Suprapubic skin (tissue), 4 donors: ENCODE data around the gene SRPX. TPM values are rescaled to one million over a fixed set of nuclear protein-coding genes. Genes with fewer than 3 reads are reported as not detected.

ENCODE experiments used
- DNase-seq, 2 donors: peaks; one replicate each; pipeline ENCODE4 v3.0.0-alpha.2; 2019; ENCODE audit warnings: low spot score in 2 of 2
- H3K27ac ChIP-seq: fragments of 200-600 bp; sonication (generic); one replicate; pipeline ENCODE4 v1.5.1; 2019
- H3K27me3 ChIP-seq: fragments of 200-600 bp; sonication (generic); one replicate; pipeline ENCODE4 v1.5.1; 2019
- H3K36me3 ChIP-seq: fragments of 200-600 bp; sonication (generic); one replicate; pipeline ENCODE4 v1.5.1; 2019
- H3K4me1 ChIP-seq: fragments of 200-600 bp; sonication (generic); one replicate; pipeline ENCODE4 v1.5.1; 2019
- H3K4me3 ChIP-seq: fragments of 200-600 bp; sonication (generic); one replicate; pipeline ENCODE4 v1.5.1; 2019; ENCODE audit warnings: mild to moderate bottlenecking
- H3K9me3 ChIP-seq: fragments of 200-600 bp; sonication (generic); one replicate; pipeline ENCODE4 v1.5.1; 2019
- CTCF ChIP-seq, 2 donors: fragments of 200-600 bp in 1 of 2; fragments of 450-650 bp in 1 of 2; sonication (generic) in 1 of 2; IDR thresholded peaks; one replicate each; pipeline ENCODE4 v1.5.1; 2016 to 2019; ENCODE audit warnings: antibody characterized with exemption in 2 of 2, mild to moderate bottlenecking in 1 of 2, moderate library complexity in 1 of 2
- EP300 ChIP-seq: sonication (generic); formaldehyde crosslinking; IDR thresholded peaks from one replicate; pipeline ENCODE4 v1.6.1; 2017; ENCODE audit warnings: antibody characterized with exemption
- POLR2A ChIP-seq, 2 donors: fragments of 450-650 bp; IDR thresholded peaks; one replicate each; pipeline ENCODE4 v1.6.1; 2017; ENCODE audit warnings: antibody characterized with exemption in 2 of 2, mild to moderate bottlenecking in 2 of 2, moderate library complexity in 2 of 2
- POLR2AphosphoS5 ChIP-seq, 3 donors: sonication (generic); formaldehyde crosslinking; IDR thresholded peaks; one replicate each; pipeline ENCODE4 v1.6.1; 2017; ENCODE audit warnings: antibody characterized with exemption in 3 of 3
- WGBS: methylation state at CpG from one replicate; pipeline ENCODE4 v1.1.5; 2018; 5-methylcytosine and 5-hydroxymethylcytosine counted together
- total RNA-seq, 4 donors: library from RNA; depleted of rRNA; stranded (reverse); fragments of >200 nt; gene quantifications; one replicate each; pipeline ENCODE4 v1.1.0, GENCODE V29; 2016

Gene SRPX
- total RNA-seq, 4 donors from 2014 or later: 18.4 to 46.5 (median 36.4) TPM

GRCh38 chrX:38103857-38104812 lies 116.5 kb downstream of the SRPX start:
- DNase-seq: no peak
- Histone ChIP-seq H3K9me3 (no peaks in the 10 kb centered on the region), H3K36me3 (no peaks in the 10 kb centered on the region), H3K4me3 (no peak overlapping the region), H3K27me3 (no peaks in the 10 kb centered on the region), H3K27ac (no peak overlapping the region), H3K4me1 (peaks cover 3% of the 10 kb centered on the region)
- TF ChIP-seq POLR2AphosphoS5 (IDR thresholded peaks at IDR 0.05): no peak
- TF ChIP-seq EP300: no peak
- TF ChIP-seq POLR2A (IDR thresholded peaks at IDR 0.05): no peak
- TF ChIP-seq CTCF (IDR thresholded peaks at IDR 0.05): no peak
- WGBS: 80% methylated on average over 5 of the region's 5 CpGs

- H3K27ac ChIP-seq: no peak overlapping the region
- no peaks in the 10 kb centered on the region for H3K36me3 ChIP-seq
Observed at GRCh38 chrX:38102875-38103274, 117.8 kb downstream of the SRPX start.

GRCh38 chrX:38102240-38102639 lies 118.4 kb downstream of the SRPX start:
- Histone ChIP-seq H3K9me3 (no peaks in the 10 kb centered on the region), H3K36me3 (no peaks in the 10 kb centered on the region), H3K4me1 (peaks cover 3% of the 10 kb centered on the region), H3K27me3 (no peaks in the 10 kb centered on the region), H3K4me3 (no peak overlapping the region), H3K27ac (no peak overlapping the region)
- DNase-seq: no peak
- TF ChIP-seq CTCF (IDR thresholded peaks at IDR 0.05): no peak
- no peak for TF ChIP-seq POLR2AphosphoS5 (IDR thresholded peaks at IDR 0.05)
- TF ChIP-seq POLR2A (IDR thresholded peaks at IDR 0.05): no peak
- TF ChIP-seq EP300: no peak
- 68% methylated on average over 2 of the region's 2 CpGs for WGBS

More at GRCh38 chrX:38102875-38103274, 117.8 kb downstream of the SRPX start:
- WGBS: 67% methylated on average over 1 of the region's 1 CpG
- Histone ChIP-seq H3K4me3 (no peak overlapping the region), H3K4me1 (peaks cover 3% of the 10 kb centered on the region), H3K27me3 (no peaks in the 10 kb centered on the region), H3K9me3 (no peaks in the 10 kb centered on the region)
- TF ChIP-seq POLR2A (IDR thresholded peaks at IDR 0.05): no peak
- TF ChIP-seq CTCF (IDR thresholded peaks at IDR 0.05): no peak
- TF ChIP-seq EP300: no peak
- TF ChIP-seq POLR2AphosphoS5 (IDR thresholded peaks at IDR 0.05): no peak
- DNase-seq: no peak

- Histone ChIP-seq H3K36me3 (no peaks in the 10 kb centered on the region), H3K27ac (no peak overlapping the region), H3K27me3 (no peaks in the 10 kb centered on the region), H3K4me1 (no peaks in the 10 kb centered on the region), H3K4me3 (no peak overlapping the region), H3K9me3 (no peaks in the 10 kb centered on the region)
- DNase-seq: no peak
- TF ChIP-seq CTCF (IDR thresholded peaks at IDR 0.05) (no peak), POLR2AphosphoS5 (IDR thresholded peaks at IDR 0.05) (no peak), POLR2A (IDR thresholded peaks at IDR 0.05) (no peak), EP300 (no peak)
Observed at GRCh38 chrX:38099688-38100087, 121.0 kb downstream of the SRPX start.

Other genes starting within 250 kb of the SRPX start
- under 1 TPM; 0.25 to 0.65 (median 0.37) TPM for gene SYTL5, start 214.3 kb downstream of the SRPX start, total RNA-seq
- gene RPGR, start 106.6 kb upstream of the SRPX start, total RNA-seq: 10 to 100 TPM; 12.6 to 43.0 (median 25.2) TPM
- not detected for gene OTC, start 131.7 kb upstream of the SRPX start, total RNA-seq